KMS-11 (cell line): ENCODE measurements around the gene IFIT5.
"Not testable (repeated sequence)": the region's sequence is repeated elsewhere in the genome, so short reads cannot be mapped to it uniquely, and the experiment has no call there.

Experiments used
- H2AFZ ChIP-seq: fragments of 200-600 bp; sonication (generic); 2 replicates; pipeline ENCODE4 v1.6.1; 2016; ENCODE audit warnings: antibody characterized with exemption, mixed run types, low read depth
- H3K27ac ChIP-seq: fragments of 200-600 bp; sonication (generic); 2 replicates; pipeline ENCODE4 v1.6.1; 2016; ENCODE audit warnings: mild to moderate bottlenecking, mixed run types
- H3K27me3 ChIP-seq: fragments of 200-600 bp; sonication (generic); 2 replicates; pipeline ENCODE4 v1.6.1; 2017; ENCODE audit warnings: mild to moderate bottlenecking, low read depth, mixed run types, moderate library complexity; ENCODE audit not compliant: insufficient read depth
- H3K36me3 ChIP-seq: fragments of 200-600 bp; sonication (generic); 2 replicates; pipeline ENCODE4 v1.6.1; 2017; ENCODE audit warnings: mild to moderate bottlenecking, mixed run types; ENCODE audit not compliant: insufficient read depth
- H3K4me1 ChIP-seq: fragments of 200-600 bp; sonication (generic); 2 replicates; pipeline ENCODE4 v1.6.1; 2016; ENCODE audit warnings: mild to moderate bottlenecking, low read depth, mixed run types; ENCODE audit not compliant: poor library complexity, severe bottlenecking
- H3K4me2 ChIP-seq: fragments of 200-600 bp; sonication (generic); 2 replicates; pipeline ENCODE4 v1.7.0; 2016; ENCODE audit warnings: mild to moderate bottlenecking, mixed run types
- H3K4me3 ChIP-seq: fragments of 200-600 bp; sonication (generic); IDR thresholded peaks from 2 replicates; pipeline ENCODE4 v1.6.1; 2017; ENCODE audit warnings: low read depth, low read length, mixed read lengths; ENCODE audit not compliant: insufficient read depth
- H3K79me2 ChIP-seq: fragments of 200-600 bp; sonication (generic); 2 replicates; pipeline ENCODE4 v1.6.1; 2016; ENCODE audit warnings: low read depth, mixed run types; ENCODE audit not compliant: insufficient read depth
- H3K9ac ChIP-seq: fragments of 200-600 bp; sonication (generic); 2 replicates; pipeline ENCODE4 v1.6.1; 2016; ENCODE audit warnings: mild to moderate bottlenecking, mixed run types
- H4K20me1 ChIP-seq: fragments of 200-600 bp; sonication (generic); 2 replicates; pipeline ENCODE4 v1.6.1; 2016; ENCODE audit warnings: mild to moderate bottlenecking, mixed run types; ENCODE audit not compliant: insufficient read depth
- CTCF ChIP-seq: fragments of 200-600 bp; sonication (generic); conservative IDR thresholded peaks from 2 replicates; pipeline ENCODE4 v1.6.1; 2017; ENCODE audit warnings: low read depth, mild to moderate bottlenecking, antibody characterized with exemption, low read length, moderate library complexity, mixed read lengths

Gene IFIT5

DNA sequence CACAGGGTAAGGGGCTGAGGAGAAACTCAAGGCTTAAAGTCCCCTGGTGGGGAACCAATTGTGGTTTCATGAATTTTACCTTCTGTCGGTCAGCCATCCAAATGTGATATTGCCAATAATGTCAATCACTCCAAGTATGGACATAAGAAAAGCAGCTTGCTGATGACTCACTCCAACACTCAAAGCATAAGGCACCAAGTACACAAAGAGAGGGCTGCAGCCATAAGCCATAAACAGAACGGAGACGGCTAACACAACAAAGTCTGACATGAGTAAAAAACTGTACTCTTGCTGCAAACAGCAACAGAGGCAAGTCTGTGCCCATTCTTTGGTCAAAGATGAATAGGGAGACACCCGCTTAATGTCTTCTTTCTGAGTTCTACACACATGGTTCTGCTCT, 24.2 kb downstream of the IFIT5 start:
- H2AFZ ChIP-seq, result no peak overlapping the region
- H3K4me3 ChIP-seq, result no peak overlapping the region
- TF ChIP-seq CTCF, result no peak
- H3K79me2 ChIP-seq, result no peaks in the 10 kb centered on the region
- no peaks in the 10 kb centered on the region for H3K4me1 ChIP-seq
- H3K4me2 ChIP-seq, result no peak overlapping the region
- H4K20me1 ChIP-seq, result no peaks in the 10 kb centered on the region
- H3K27ac ChIP-seq, result no peak overlapping the region
- no peaks in the 10 kb centered on the region for H3K36me3 ChIP-seq
- H3K9ac ChIP-seq, result no peak overlapping the region
- no peaks in the 10 kb centered on the region for H3K27me3 ChIP-seq

- no peak overlapping the region for H3K9ac ChIP-seq
- no peak for TF ChIP-seq CTCF
- H3K27me3 ChIP-seq, result no peaks in the 10 kb centered on the region
- no peak overlapping the region for H3K27ac ChIP-seq
- no peak overlapping the region for H3K4me2 ChIP-seq
- H3K36me3 ChIP-seq, result no peaks in the 10 kb centered on the region
- no peak overlapping the region for H3K4me3 ChIP-seq
- H3K79me2 ChIP-seq, result no peaks in the 10 kb centered on the region
- H3K4me1 ChIP-seq, result no peaks in the 10 kb centered on the region
- no peak overlapping the region for H2AFZ ChIP-seq
- H4K20me1 ChIP-seq, result no peaks in the 10 kb centered on the region
These were observed 26.1 kb downstream of the IFIT5 start for GRCh38 chr10:89440226-89441009.

- Histone ChIP-seq H3K9ac (no peak overlapping the region), H3K4me1 (no peaks in the 10 kb centered on the region), H3K36me3 (no peaks in the 10 kb centered on the region), H3K79me2 (no peaks in the 10 kb centered on the region), H4K20me1 (no peaks in the 10 kb centered on the region), H2AFZ (no peak overlapping the region), H3K27me3 (no peaks in the 10 kb centered on the region), H3K4me3 (no peak overlapping the region), H3K27ac (no peak overlapping the region), H3K4me2 (no peak overlapping the region)
- no peak for TF ChIP-seq CTCF
These were observed 27.9 kb downstream of the IFIT5 start for GRCh38 chr10:89442289-89442688.

GRCh38 chr10:89444819-89445218, 30.5 kb downstream of the IFIT5 start:
- H3K79me2 ChIP-seq, H3K9ac ChIP-seq, H3K4me2 ChIP-seq, H3K27me3 ChIP-seq, H3K4me3 ChIP-seq, H4K20me1 ChIP-seq, H3K27ac ChIP-seq, H2AFZ ChIP-seq, H3K36me3 ChIP-seq, H3K4me1 ChIP-seq: not testable (repeated sequence)

DNA sequence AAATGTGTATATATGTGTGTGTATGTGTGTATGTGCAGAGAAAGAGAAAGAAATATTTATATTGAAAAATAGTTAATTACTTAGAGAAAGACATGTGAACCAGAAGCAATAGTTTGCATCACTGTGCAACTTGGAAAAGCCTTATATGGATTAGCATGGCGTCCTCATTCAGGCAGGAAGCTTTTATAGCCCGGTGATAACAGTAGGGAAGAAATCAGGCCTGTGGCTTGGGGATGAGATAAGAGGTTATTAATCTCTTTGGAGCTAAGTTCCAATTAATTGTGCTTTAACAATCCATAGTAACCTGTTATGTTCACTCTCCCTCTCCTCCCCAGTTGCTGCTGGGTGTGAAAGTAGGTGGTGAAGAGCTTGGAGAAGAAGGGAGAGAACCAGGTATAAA, 36.5 kb downstream of the IFIT5 start:
- Histone ChIP-seq H2AFZ (no peak overlapping the region), H3K4me1 (no peaks in the 10 kb centered on the region), H3K4me2 (no peak overlapping the region), H3K4me3 (no peak overlapping the region), H3K9ac (no peak overlapping the region), H4K20me1 (no peaks in the 10 kb centered on the region), H3K27me3 (no peaks in the 10 kb centered on the region), H3K79me2 (no peaks in the 10 kb centered on the region), H3K36me3 (no peaks in the 10 kb centered on the region), H3K27ac (no peak overlapping the region)
- no peak for TF ChIP-seq CTCF
